RCC 7860 (cell line): ENCODE data around the gene COPS4.
A peak's percentile ranks its signal among the peaks of the same experiment; 100 is the strongest.

ENCODE experiments used
- DNase-seq: peaks from one replicate; pipeline ENCODE4 v3.0.0-alpha.2; 2015; ENCODE audit warnings: low spot score
- FAIRE-seq: peaks from 2 replicates; lab custom pipeline; 2012; peaks lifted over from hg19 to GRCh38; lab: Jason Lieb, UNC

COPS4 gene

DNA sequence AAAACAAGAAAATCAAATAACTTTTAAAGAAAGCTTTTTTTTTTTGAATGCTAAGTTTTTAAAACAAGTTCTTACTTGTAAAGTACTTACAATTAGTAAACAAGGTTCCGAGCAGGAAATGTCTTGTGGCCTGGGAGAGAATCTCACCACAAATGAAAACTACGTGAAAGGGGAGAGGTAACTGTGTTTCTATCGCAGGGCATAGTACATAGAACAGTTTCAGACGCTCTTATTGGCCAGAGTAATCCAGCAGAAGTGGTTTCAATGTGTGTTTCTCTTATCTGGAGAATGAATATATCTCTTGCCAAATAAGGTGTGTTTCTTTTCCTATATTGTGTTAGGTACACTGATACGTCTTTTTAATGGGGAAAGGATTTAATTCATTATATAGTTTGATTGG is 79.6 kb downstream of the COPS4 start, which contains the start of gene PLAC8:
TSS of gene PLAC8 (minus strand) at position 154 of the 400 bp plus-strand sequence. CDS start 6,808 bp downstream, outside the sequence.
- FAIRE-seq: peak; percentile 52
- peak; percentile 58 for DNase-seq

GRCh38 chr4:83115000-83115399 is 80.0 kb downstream of the COPS4 start:
- peak; percentile 38 for DNase-seq
- FAIRE-seq: peak; percentile 66

DNA sequence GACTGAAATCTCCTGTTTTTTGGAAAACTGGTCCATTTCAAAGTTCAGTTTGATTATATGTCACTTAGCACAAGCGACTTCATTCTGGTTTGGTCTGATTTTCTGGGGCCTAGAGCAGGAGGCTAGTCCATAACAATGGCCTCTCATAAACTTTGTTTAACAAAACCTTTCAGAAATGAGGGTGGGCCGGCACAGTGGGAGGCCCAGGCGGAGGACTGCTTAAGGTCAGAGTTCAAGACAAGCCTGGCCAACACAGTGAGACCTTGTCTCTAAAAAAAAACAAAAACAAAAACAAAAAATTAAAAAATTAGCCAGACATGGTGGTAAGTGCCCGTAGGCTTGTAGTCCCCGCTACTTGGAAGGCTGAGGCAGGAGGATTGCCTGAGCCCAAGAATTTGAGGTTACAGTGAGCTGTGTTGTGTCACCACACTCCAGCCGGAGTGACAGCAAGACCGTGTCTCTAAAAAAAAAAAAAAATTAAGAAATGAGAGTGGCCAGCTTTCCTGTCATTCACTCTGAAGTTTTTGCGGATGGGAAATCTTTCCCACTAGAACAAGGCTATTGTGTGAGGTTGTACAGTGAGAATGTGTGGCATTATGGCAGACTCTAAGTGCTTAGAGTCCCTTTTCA is 80.8 kb downstream of the COPS4 start:
- DNase-seq: no peak
- FAIRE-seq: no peak

GRCh38 chr4:83118869-83119268 is 83.9 kb downstream of the COPS4 start:
- FAIRE-seq (no peak), DNase-seq (no peak)

DNA sequence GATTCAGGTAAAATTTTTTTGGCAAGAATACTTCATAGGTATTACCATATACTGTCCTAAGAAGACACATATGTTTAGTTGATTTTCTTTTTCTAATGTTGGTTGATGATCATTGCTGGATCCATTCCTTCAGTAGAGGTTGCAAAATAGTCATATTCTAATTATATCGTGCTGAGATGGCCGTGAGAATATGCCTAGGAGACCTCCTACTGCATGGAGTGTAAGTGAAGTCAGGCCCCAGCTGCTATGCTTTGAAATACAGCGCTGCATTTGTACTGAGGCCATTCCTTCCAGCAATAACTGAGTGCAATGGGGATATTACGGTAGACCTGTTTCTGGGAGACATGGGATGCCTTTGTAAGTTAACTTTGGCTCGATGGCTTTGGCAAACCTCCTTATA is 86.3 kb downstream of the COPS4 start:
- FAIRE-seq (no peak), DNase-seq (no peak)

- DNase-seq (no peak), FAIRE-seq (no peak)
Measured at GRCh38 chr4:83124111-83124780, 89.3 kb downstream of the COPS4 start.
